Colonic mucosa (tissue), 4 donors: Measurements from ENCODE around the gene AGBL4. TPM values are rescaled to one million over a fixed set of nuclear protein-coding genes. Genes with fewer than 3 reads are reported as not detected.

Experiments
- DNase-seq: peaks from one replicate; pipeline ENCODE4 v3.0.0-alpha.2; 2020
- H3K27ac ChIP-seq: fragments of 200-600 bp; one replicate; pipeline ENCODE4 v1.8.0; 2021
- H3K27me3 ChIP-seq: fragments of 200-600 bp; one replicate; pipeline ENCODE4 v1.8.0; 2021
- H3K36me3 ChIP-seq: fragments of 200-600 bp; one replicate; pipeline ENCODE4 v1.8.0; 2021
- H3K4me1 ChIP-seq: fragments of 200-600 bp; one replicate; pipeline ENCODE4 v1.8.0; 2021; ENCODE audit warnings: mild to moderate bottlenecking
- H3K4me3 ChIP-seq: fragments of 200-600 bp; one replicate; pipeline ENCODE4 v1.8.0; 2021
- H3K9ac ChIP-seq, 2 donors: one replicate each; pipeline ENCODE4 v1.7.0; 2013; ENCODE audit warnings: control low read depth in 2 of 2, low read depth in 2 of 2, low read length in 2 of 2
- H3K9me3 ChIP-seq: fragments of 200-600 bp; one replicate; pipeline ENCODE4 v1.8.0; 2021
- intact Hi-C: fragments of 100-400 bp; cut with DNase I; formaldehyde crosslinking; loops from one replicate; pipeline ENCODE4 v1.14.1; 2022
- total RNA-seq, 2 donors: library from RNA; stranded (reverse); fragmentation: NEBNext Ultra II Directional in 1 of 2; extraction: Animal tissue kit (Norgen Biotek cat#: 25700) in 1 of 2; gene quantifications; one replicate each; pipeline ENCODE4 v1.2.1, GENCODE V29; 2021
- TF ChIP-seq, protein P1 (sequence below): fragments of 200-600 bp; IDR thresholded peaks from one replicate; pipeline ENCODE4 v1.8.0; 2022; ENCODE audit warnings: antibody characterized with exemption, mild to moderate bottlenecking
- donor health status: healthy.
- donor health status: DM: no; HTN: no; CAD: no.
- donor health status: DM: no; HTN: no; CAD: no.

The AGBL4 gene
- total RNA-seq, 2 donors from 2014 or later = 0.24 to 0.30 TPM

DNA sequence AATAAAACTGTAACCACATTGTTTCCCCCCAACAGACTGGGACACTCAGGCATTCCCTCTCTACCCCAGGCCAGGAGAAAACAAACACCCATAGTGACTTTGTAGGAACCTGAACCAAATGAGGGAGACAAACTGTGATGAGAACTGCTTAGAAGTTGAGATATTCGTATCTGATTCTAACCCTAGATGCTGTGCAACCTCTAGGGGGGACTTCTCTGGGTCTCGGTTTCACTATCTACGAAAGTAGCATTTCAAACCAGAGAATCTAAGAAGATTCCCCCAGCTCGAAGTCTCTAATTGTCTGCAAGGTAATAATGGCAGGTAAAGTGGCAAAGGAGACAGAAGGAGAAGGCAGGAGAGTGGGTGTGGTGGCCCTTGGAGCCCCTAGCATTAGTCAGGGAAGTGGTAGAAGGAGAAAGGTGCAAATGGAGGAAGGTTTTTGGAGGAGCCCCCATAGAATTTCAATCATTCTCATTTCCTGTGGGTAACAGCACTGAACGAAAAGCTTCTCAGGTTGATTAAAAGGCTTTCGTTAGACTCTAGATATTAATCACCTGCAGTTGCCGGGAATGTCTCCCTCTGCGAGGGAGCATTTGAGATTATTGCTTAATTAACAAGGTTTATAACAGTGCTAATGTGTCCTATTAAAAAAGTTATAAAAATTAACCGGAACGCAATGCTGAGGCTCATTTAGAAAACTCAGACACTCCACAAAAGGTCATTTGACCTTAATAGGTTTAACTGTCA is 1293.4 kb downstream of the AGBL4 start:
- Histone ChIP-seq H3K27me3 (no peaks in the 10 kb centered on the region), H3K9me3 (no peaks in the 10 kb centered on the region), H3K4me1 (no peaks in the 10 kb centered on the region), H3K9ac (no peak overlapping the region), H3K36me3 (no peaks in the 10 kb centered on the region), H3K27ac (no peak overlapping the region), H3K4me3 (no peak overlapping the region)
- TF ChIP-seq, protein P1, sequence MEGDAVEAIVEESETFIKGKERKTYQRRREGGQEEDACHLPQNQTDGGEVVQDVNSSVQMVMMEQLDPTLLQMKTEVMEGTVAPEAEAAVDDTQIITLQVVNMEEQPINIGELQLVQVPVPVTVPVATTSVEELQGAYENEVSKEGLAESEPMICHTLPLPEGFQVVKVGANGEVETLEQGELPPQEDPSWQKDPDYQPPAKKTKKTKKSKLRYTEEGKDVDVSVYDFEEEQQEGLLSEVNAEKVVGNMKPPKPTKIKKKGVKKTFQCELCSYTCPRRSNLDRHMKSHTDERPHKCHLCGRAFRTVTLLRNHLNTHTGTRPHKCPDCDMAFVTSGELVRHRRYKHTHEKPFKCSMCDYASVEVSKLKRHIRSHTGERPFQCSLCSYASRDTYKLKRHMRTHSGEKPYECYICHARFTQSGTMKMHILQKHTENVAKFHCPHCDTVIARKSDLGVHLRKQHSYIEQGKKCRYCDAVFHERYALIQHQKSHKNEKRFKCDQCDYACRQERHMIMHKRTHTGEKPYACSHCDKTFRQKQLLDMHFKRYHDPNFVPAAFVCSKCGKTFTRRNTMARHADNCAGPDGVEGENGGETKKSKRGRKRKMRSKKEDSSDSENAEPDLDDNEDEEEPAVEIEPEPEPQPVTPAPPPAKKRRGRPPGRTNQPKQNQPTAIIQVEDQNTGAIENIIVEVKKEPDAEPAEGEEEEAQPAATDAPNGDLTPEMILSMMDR = no peak
- no peak for DNase-seq
- intact Hi-C loops = no loop called here

- H3K9me3 ChIP-seq = no peaks in the 10 kb centered on the region
- DNase-seq = no peak
- TF ChIP-seq, protein P1 = no peak
- H3K9ac ChIP-seq = no peak overlapping the region
- H3K4me1 ChIP-seq = no peaks in the 10 kb centered on the region
- H3K36me3 ChIP-seq = no peaks in the 10 kb centered on the region
- no peak overlapping the region for H3K27ac ChIP-seq
- intact Hi-C loops = no loop called here
- no peaks in the 10 kb centered on the region for H3K27me3 ChIP-seq
- H3K4me3 ChIP-seq = no peak overlapping the region
Observed at GRCh38 chr1:48728584-48728983, 1295.2 kb downstream of the AGBL4 start.

GRCh38 chr1:48726557-48727215 is 1297.1 kb downstream of the AGBL4 start:
- intact Hi-C loops = no loop called here
- Histone ChIP-seq H3K4me3 (no peak overlapping the region), H3K27ac (no peak overlapping the region), H3K27me3 (no peaks in the 10 kb centered on the region), H3K9ac (no peak overlapping the region), H3K36me3 (no peaks in the 10 kb centered on the region), H3K4me1 (no peaks in the 10 kb centered on the region), H3K9me3 (no peaks in the 10 kb centered on the region)
- DNase-seq = no peak
- TF ChIP-seq, protein P1 = no peak

DNA sequence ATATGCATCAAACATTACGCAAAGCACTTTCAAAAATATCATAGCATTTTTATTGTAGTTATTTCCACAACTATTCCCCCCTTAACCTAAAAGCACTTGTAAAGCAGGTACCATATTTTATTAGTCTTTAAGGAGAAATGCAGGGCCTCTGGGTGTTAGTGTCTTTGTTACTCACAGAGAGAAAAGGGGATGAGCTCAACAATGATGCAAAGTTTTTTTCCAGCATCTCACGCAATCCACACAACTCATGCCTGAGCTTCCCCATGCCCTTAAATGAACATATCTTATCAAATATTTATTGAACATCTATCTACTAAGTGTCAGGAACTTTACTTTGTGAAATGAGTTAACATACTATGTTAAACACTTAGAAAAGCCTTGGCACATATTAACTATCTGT is 1297.6 kb downstream of the AGBL4 start:
- H3K27ac ChIP-seq = no peak overlapping the region
- no peaks in the 10 kb centered on the region for H3K36me3 ChIP-seq
- intact Hi-C loops = no loop called here

DNA sequence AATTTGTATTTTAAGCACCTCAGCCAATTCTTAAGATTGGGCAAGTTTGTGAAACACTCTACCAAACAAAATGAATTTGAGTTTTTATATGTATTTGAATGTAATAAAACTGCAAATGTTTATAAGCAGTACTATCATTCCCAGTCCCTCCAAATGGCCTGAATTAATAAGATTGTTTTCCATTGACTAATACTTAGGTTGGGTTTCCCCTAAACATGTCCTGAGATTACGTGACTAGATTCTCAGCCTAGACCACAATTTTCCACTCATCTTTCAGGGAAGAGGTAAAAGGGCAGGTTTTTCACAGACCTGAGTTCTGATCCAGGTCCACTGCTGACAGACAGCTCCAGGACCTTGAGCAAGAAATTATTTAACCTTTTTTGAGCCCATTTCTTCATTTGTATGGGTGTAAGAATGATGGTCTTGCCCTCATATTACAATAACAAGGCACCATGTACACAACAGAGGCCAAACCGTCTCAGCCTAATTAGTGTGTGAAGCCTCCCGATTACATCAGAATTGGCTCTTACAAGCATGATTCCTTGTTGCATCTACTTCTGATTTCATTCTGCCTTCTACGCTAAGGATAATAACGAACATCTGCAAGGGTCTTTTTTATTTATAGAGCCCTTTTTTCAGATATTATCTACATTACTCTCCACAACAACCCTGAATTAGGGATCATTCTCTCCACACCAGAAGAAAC is 1298.3 kb downstream of the AGBL4 start:
- Histone ChIP-seq H3K9me3 (no peaks in the 10 kb centered on the region), H3K4me3 (no peak overlapping the region), H3K9ac (no peak overlapping the region), H3K27ac (no peak overlapping the region), H3K27me3 (no peaks in the 10 kb centered on the region), H3K36me3 (no peaks in the 10 kb centered on the region), H3K4me1 (no peaks in the 10 kb centered on the region)
- intact Hi-C loops = no loop called here
- TF ChIP-seq, protein P1 = no peak
- no peak for DNase-seq

More for the DNA sequence above, 1297.6 kb downstream of the AGBL4 start:
- H3K27me3 ChIP-seq = no peaks in the 10 kb centered on the region
- TF ChIP-seq, protein P1 = no peak
- no peak overlapping the region for H3K9ac ChIP-seq
- no peaks in the 10 kb centered on the region for H3K4me1 ChIP-seq
- no peak overlapping the region for H3K4me3 ChIP-seq
- no peak for DNase-seq
- H3K9me3 ChIP-seq = no peaks in the 10 kb centered on the region
